Testis (tissue), 3 donors: ENCODE data around the gene RBBP8NL. TPM values are rescaled to one million over a fixed set of nuclear protein-coding genes. Genes with fewer than 3 reads are reported as not detected.
A peak's percentile ranks its signal among the peaks of the same experiment; 100 is the strongest.

Experiments used
- DNase-seq: peaks from one replicate; pipeline ENCODE4 v3.0.0-alpha.2; 2019
- H3K27ac ChIP-seq, 2 donors: fragments of 200-600 bp; sonication (generic); one replicate each; pipeline ENCODE4 v1.5.1; 2019
- H3K27me3 ChIP-seq: fragments of 200-600 bp; sonication (generic); one replicate; pipeline ENCODE4 v1.5.1; 2019
- H3K36me3 ChIP-seq: fragments of 200-600 bp; sonication (generic); one replicate; pipeline ENCODE4 v1.5.1; 2017; ENCODE audit warnings: low read depth; ENCODE audit errors: missing control alignments
- H3K4me1 ChIP-seq: fragments of 200-600 bp; sonication (generic); one replicate; pipeline ENCODE4 v1.5.1; 2019
- H3K4me3 ChIP-seq, 2 donors: fragments of 200-600 bp; sonication (generic); one replicate each; pipeline ENCODE4 v1.5.1; 2017 to 2019
- H3K9me3 ChIP-seq: fragments of 200-600 bp; sonication (generic); one replicate; pipeline ENCODE4 v1.5.1; 2017
- CTCF ChIP-seq, 3 experiments: fragments of 450-650 bp in 2 of 3; fragments of 200-600 bp in 1 of 3; sonication (generic) in 1 of 3; IDR thresholded peaks; one replicate each; pipeline ENCODE4 v1.5.1; 2016 to 2019; ENCODE audit warnings: antibody characterized with exemption in 3 of 3, mild to moderate bottlenecking in 2 of 3, moderate library complexity in 1 of 3
- POLR2A ChIP-seq: fragments of 450-650 bp; IDR thresholded peaks from one replicate; pipeline ENCODE4 v1.6.1; 2017; ENCODE audit warnings: antibody characterized with exemption, mild to moderate bottlenecking, moderate library complexity
- WGBS, 2 donors: methylation state at CpG; one replicate each; pipeline ENCODE4 v1.1.5; 2018; 5-methylcytosine and 5-hydroxymethylcytosine counted together
- intact Hi-C: fragments of 100-400 bp; cut with DNase I; formaldehyde crosslinking; loops from one replicate; pipeline ENCODE4 v1.15.1; 2023; ENCODE audit warnings: low total_unique reads
- polyA plus RNA-seq: library from polyadenylated mRNA; stranded (reverse); fragments of 350-450 nt; fragmentation: Illumina TruSeq; extraction: RNeasy Lipid Tissue Mini Kit (QIAGEN cat#74804); gene quantifications from one replicate; pipeline ENCODE4 v1.2.3, GENCODE V29; 2014; ENCODE audit warnings: low read depth, low replicate concordance; ENCODE audit not compliant: insufficient read depth
- total RNA-seq, 2 donors: library from RNA; depleted of rRNA; stranded (reverse); fragments of >200 nt; gene quantifications; one replicate each; pipeline ENCODE4 v1.2.3, GENCODE V29; 2016

Gene RBBP8NL
- total and polyA plus RNA-seq, 3 donors from 2014 or later, result 0.81 to 2.8 (median 1.3) TPM

- no peaks in the 10 kb centered on the region for H3K9me3 ChIP-seq
- TF ChIP-seq POLR2A, result no peak
- TF ChIP-seq CTCF (IDR thresholded peaks at IDR 0.05), result no peak
- H3K27ac ChIP-seq, result peak overlapping the region; percentile 13 to 71
- no peak for DNase-seq
- intact Hi-C loops, result loop anchor here (5.0 kb wide), 1 partner anchor 80 kb away; the partner anchor contains the start of gene ADRM1
- 92 to 97% methylated on average over 6 of the region's 6 CpGs for WGBS, 2 donors
- H3K27me3 ChIP-seq, result no peaks in the 10 kb centered on the region
- H3K4me3 ChIP-seq, result no peak overlapping the region
- H3K4me1 ChIP-seq, result peaks cover 51% of the 10 kb centered on the region
- no peaks in the 10 kb centered on the region for H3K36me3 ChIP-seq
Observed at GRCh38 chr20:62381842-62382241, 45.5 kb downstream of the RBBP8NL start.

- no peak overlapping the region for H3K4me3 ChIP-seq
- DNase-seq, result peak; percentile 80
- no peaks in the 10 kb centered on the region for H3K9me3 ChIP-seq
- no peaks in the 10 kb centered on the region for H3K36me3 ChIP-seq
- H3K27me3 ChIP-seq, result no peaks in the 10 kb centered on the region
- peak overlapping the region; percentile 13 to 71 for H3K27ac ChIP-seq
- peaks cover 56% of the 10 kb centered on the region for H3K4me1 ChIP-seq
- intact Hi-C loops, result loop anchor here (5.0 kb wide), 1 partner anchor 79 kb away; the partner anchor contains the start of gene ADRM1
- WGBS, 2 donors, result 50 to 58% methylated on average over 7 to 16 of the region's 16 CpGs
- TF ChIP-seq POLR2A, result no peak
- TF ChIP-seq CTCF (IDR thresholded peaks at IDR 0.05), result no peak
Observed at GRCh38 chr20:62381202-62381797, 46.0 kb downstream of the RBBP8NL start.

GRCh38 chr20:62378215-62378614 is 49.1 kb downstream of the RBBP8NL start:
- intact Hi-C loops, result no loop called here
- 76% methylated on average over 22 of the region's 22 CpGs; no CpG with 5 or more reads in 1 of the 2 donors for WGBS, 2 donors
- H3K4me3 ChIP-seq, result no peak overlapping the region
- H3K27me3 ChIP-seq, result no peaks in the 10 kb centered on the region
- no peaks in the 10 kb centered on the region for H3K36me3 ChIP-seq
- DNase-seq, result no peak
- peaks cover 69% of the 10 kb centered on the region for H3K4me1 ChIP-seq
- H3K27ac ChIP-seq, result no peak overlapping the region
- no peak for TF ChIP-seq POLR2A
- TF ChIP-seq CTCF (IDR thresholded peaks at IDR 0.05), result no peak
- H3K9me3 ChIP-seq, result no peaks in the 10 kb centered on the region

GRCh38 chr20:62377615-62378178 is 49.6 kb downstream of the RBBP8NL start:
- intact Hi-C loops, result no loop called here
- Histone ChIP-seq H3K36me3 (no peaks in the 10 kb centered on the region), H3K4me1 (peaks cover 69% of the 10 kb centered on the region), H3K27me3 (no peaks in the 10 kb centered on the region), H3K27ac (no peak overlapping the region), H3K9me3 (no peaks in the 10 kb centered on the region), H3K4me3 (no peak overlapping the region)
- 46 to 57% methylated on average over 1 to 14 of the region's 15 CpGs for WGBS, 2 donors
- TF ChIP-seq CTCF (IDR thresholded peaks at IDR 0.05) (no peak), POLR2A (no peak)
- peak; percentile 74 for DNase-seq
